HL-60 (cell line): ENCODE measurements around the gene DAB2IP.
A peak's percentile ranks its signal among the peaks of the same experiment; 100 is the strongest.

Experiments used
- DNase-seq, 2 experiments: peaks; one replicate each; pipeline ENCODE4 v3.0.0-alpha.2; 2010 to 2020; ENCODE audit warnings: low read depth in 1 of 2, low spot score in 1 of 2
- H3K27ac ChIP-seq: fragments of 250-450 bp; sonication (Bioruptor Pico); replicated peaks from 2 replicates; pipeline ENCODE4 v1.5.1; 2020; ENCODE audit warnings: mild to moderate bottlenecking, moderate library complexity
- H3K27me3 ChIP-seq: fragments of 250-450 bp; sonication (Bioruptor Pico); 2 replicates; pipeline ENCODE4 v1.5.1; 2021; ENCODE audit warnings: mild to moderate bottlenecking, moderate library complexity; ENCODE audit not compliant: insufficient read depth, poor library complexity, severe bottlenecking
- H3K4me3 ChIP-seq: replicated peaks from 2 replicates; pipeline ENCODE4 v1.5.1; 2011; ENCODE audit warnings: mild to moderate bottlenecking, control low read depth, low read length; ENCODE audit not compliant: insufficient read depth
- GABPA ChIP-seq: IDR thresholded peaks from 2 replicates; pipeline ENCODE4 v1.6.1; 2012; ENCODE audit warnings: low read depth
- POLR2AphosphoS5 ChIP-seq: IDR thresholded peaks from 2 replicates; pipeline ENCODE4 v1.6.1; 2012; ENCODE audit warnings: low read depth
- SPI1 ChIP-seq: IDR thresholded peaks from 2 replicates; pipeline ENCODE4 v1.6.1; 2012; ENCODE audit warnings: low read depth, mild to moderate bottlenecking, borderline replicate concordance
- TF ChIP-seq, protein P1 (sequence below): IDR thresholded peaks from one replicate; pipeline ENCODE4 v1.5.1; 2011; ENCODE audit warnings: low read length, control low read depth, inconsistent platforms; ENCODE audit not compliant: insufficient read depth
- TF ChIP-seq, protein P2 (sequence below): IDR thresholded peaks from 2 replicates; pipeline ENCODE4 v1.6.1; 2012; ENCODE audit warnings: low read depth; ENCODE audit not compliant: insufficient replicate concordance

The DAB2IP gene

DNA sequence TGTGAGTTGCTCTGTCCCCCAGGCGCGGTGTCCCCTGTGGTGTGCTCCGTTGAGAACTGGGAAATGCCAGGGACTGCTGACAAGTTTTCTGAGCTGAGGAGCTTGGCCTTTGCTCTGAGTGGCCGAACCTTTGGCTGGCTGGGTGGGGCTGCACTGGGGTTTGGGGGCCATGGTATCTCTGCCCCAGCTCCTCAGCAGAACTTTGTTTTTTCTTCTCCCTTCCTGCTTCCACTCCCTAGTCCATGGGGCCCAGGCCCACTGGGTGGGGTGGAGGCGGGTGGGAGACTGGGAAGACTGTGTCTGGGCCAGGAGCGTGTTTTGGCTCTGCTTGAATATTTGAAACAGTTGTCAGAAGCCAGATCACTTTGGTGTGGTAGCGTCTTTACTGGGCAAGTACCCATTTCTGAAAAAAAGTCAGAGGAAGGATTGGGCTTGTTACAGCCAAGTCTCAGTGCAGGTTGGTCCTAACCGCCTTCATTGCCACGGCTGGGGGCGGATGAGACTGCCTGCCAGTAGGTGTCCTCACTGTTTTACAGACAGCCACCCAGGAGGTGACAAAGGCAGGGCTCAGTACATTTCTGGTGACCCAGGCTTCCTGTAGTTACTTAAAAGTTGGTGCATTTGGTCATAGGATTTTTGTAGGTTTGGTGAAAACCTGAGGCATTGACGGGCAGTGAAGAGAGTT, 92.7 kb downstream of the DAB2IP start:
- Histone ChIP-seq H3K27ac (no peak overlapping the region), H3K27me3 (peaks cover 6% of the 10 kb centered on the region), H3K4me3 (no peak overlapping the region)
- TF ChIP-seq, protein P1, sequence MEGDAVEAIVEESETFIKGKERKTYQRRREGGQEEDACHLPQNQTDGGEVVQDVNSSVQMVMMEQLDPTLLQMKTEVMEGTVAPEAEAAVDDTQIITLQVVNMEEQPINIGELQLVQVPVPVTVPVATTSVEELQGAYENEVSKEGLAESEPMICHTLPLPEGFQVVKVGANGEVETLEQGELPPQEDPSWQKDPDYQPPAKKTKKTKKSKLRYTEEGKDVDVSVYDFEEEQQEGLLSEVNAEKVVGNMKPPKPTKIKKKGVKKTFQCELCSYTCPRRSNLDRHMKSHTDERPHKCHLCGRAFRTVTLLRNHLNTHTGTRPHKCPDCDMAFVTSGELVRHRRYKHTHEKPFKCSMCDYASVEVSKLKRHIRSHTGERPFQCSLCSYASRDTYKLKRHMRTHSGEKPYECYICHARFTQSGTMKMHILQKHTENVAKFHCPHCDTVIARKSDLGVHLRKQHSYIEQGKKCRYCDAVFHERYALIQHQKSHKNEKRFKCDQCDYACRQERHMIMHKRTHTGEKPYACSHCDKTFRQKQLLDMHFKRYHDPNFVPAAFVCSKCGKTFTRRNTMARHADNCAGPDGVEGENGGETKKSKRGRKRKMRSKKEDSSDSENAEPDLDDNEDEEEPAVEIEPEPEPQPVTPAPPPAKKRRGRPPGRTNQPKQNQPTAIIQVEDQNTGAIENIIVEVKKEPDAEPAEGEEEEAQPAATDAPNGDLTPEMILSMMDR: peak; percentile 25
- TF ChIP-seq SPI1 (no peak), POLR2AphosphoS5 (no peak)
- TF ChIP-seq, protein P2, sequence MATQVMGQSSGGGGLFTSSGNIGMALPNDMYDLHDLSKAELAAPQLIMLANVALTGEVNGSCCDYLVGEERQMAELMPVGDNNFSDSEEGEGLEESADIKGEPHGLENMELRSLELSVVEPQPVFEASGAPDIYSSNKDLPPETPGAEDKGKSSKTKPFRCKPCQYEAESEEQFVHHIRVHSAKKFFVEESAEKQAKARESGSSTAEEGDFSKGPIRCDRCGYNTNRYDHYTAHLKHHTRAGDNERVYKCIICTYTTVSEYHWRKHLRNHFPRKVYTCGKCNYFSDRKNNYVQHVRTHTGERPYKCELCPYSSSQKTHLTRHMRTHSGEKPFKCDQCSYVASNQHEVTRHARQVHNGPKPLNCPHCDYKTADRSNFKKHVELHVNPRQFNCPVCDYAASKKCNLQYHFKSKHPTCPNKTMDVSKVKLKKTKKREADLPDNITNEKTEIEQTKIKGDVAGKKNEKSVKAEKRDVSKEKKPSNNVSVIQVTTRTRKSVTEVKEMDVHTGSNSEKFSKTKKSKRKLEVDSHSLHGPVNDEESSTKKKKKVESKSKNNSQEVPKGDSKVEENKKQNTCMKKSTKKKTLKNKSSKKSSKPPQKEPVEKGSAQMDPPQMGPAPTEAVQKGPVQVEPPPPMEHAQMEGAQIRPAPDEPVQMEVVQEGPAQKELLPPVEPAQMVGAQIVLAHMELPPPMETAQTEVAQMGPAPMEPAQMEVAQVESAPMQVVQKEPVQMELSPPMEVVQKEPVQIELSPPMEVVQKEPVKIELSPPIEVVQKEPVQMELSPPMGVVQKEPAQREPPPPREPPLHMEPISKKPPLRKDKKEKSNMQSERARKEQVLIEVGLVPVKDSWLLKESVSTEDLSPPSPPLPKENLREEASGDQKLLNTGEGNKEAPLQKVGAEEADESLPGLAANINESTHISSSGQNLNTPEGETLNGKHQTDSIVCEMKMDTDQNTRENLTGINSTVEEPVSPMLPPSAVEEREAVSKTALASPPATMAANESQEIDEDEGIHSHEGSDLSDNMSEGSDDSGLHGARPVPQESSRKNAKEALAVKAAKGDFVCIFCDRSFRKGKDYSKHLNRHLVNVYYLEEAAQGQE: no peak
- DNase-seq: peak in 1 of 2 experiments; percentile 32

DNA sequence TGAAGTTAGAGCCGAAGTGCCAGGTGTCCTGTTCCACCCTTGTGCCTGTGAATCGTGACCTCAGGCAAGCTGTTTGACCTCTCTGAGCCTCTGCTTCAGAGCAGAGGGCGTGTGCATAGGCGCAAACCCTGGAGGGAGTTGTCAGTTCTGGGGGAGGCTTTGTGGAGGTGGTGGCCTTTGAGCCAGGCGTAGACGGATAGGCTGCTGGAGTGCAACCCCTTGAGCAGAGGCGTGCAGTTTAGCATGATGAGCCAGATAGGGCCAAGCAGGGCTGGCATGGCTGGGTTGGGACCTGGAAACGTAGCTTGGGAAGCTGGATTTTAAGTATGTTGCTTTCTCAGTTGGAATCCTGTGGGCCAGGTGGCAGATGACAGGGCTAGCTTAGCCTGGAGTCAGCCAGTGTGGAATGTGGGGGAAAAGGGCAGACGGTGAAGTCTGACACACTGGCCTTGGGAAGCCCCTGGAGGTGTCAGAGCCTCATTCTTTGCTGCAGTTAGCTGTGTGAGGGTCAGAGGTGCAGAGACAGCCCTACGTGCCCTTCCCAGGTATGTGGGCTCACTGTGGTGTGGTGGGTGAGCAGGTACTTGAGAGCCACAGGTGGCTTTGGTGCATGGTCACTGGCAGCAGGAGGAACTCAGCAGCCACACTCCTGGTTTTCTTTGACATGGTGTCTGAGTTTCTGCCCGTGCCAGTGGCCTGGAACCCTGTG, 93.4 kb downstream of the DAB2IP start:
- peaks cover 4% of the 10 kb centered on the region for H3K27me3 ChIP-seq
- H3K4me3 ChIP-seq: no peak overlapping the region
- DNase-seq: no peak
- TF ChIP-seq, protein P2: no peak
- TF ChIP-seq SPI1: no peak
- TF ChIP-seq GABPA: no peak
- TF ChIP-seq, protein P1: no peak
- TF ChIP-seq POLR2AphosphoS5: no peak
- H3K27ac ChIP-seq: no peak overlapping the region

DNA sequence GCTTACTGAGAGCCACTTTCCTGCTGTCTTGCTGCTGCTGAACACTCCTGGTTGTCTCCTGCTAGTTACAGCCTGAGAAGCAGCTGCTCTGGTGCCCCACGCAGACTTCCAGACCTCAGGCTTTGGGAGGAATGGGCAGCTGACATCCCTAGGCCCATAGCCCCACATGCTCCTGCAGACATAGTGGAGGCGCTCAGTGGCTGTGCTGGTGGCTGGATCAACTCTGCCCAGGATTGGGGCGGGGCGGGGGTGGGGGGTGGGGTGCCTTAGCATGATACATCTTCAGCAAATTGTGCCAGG, 93.9 kb downstream of the DAB2IP start:
- no peak overlapping the region for H3K4me3 ChIP-seq
- H3K27ac ChIP-seq: no peak overlapping the region
- DNase-seq: no peak

More for the DNA sequence above, 93.9 kb downstream of the DAB2IP start:
- TF ChIP-seq SPI1 (no peak), GABPA (no peak), POLR2AphosphoS5 (no peak)
- TF ChIP-seq, protein P1: no peak
- TF ChIP-seq, protein P2: no peak
- peaks cover 2% of the 10 kb centered on the region for H3K27me3 ChIP-seq
